Effector CD4-positive, alpha-beta T cell (primary cell): Measurements from ENCODE around the gene MBLAC1.
A peak's percentile ranks its signal among the peaks of the same experiment; 100 is the strongest.

Experiments
- DNase-seq: peaks from one replicate; pipeline ENCODE4 v3.0.0-alpha.2; 2020

The MBLAC1 gene

GRCh38 chr7:100154651-100155491 is 28.1 kb downstream of the MBLAC1 start:
- no peak for DNase-seq

DNA sequence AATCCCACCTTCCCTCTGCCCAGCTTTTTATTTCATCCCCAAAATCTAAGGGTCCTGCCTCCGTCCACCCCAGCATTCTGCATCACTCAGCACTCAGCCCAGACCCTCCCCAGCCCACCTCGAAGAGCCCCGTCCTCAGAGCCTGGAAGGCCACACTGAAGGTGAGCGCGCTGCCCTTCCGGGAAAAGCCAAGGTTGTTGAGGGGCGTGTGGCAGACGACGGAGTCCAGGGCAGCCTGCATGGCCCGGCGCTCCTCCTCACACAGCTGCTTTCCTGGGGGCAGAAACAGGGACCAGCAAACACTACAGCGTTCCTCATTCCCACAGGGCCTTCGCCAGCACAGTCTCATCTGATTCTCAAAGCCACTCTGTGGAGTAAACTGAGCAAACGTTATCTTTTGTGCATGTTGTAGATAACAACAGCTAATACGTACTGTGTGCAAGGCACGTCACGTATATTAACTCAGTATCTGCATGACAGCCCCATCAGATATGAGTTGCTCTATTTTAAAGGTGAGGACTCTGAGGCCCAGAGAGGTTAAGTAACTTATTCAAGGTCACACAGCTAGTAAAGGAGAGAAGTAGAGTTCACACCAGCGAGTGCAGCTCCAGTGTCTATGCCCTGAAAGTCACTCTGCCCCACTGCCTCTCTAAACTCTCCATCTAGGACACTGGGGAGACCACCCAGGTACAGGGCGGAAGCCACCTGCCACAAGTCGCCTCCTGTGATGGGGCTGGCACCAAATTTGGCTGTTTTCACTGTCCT is 29.0 kb downstream of the MBLAC1 start:
- no peak for DNase-seq

DNA sequence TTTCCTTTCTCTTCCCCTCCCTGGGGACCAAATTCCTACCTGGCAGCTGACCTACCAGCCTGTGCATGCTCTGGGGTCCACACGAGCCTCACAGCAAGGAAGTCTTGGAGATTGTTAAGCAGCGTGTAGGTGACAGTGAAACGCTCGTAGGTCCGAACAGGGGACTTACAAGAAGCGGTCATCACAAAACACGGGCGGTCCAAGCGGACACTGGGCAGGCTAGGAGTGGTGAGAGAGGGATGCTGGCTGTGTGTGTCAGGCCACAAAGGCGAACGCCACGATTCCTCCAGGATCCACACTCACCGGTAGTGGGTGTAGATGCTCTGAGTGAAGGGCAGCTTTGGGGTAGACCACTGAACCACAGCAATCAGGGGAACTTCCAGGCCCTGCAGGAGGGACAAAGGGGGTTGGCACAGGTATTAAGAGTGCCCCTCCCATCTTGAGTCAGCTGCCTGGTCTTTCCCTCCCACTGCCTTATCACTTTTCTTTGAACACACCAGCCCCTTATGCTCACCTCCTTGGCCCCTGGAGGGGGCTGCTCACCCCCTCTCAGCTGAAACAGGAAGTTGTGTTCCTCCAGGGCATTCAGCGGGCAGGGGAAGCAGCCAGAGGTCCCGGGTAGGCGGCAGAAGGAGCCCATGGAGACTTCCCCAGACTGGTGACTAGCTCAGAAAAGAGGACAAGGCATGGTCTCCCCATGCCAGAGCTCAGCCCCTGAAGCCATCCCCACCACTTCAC is 29.7 kb downstream of the MBLAC1 start:
- DNase-seq: no peak

DNA sequence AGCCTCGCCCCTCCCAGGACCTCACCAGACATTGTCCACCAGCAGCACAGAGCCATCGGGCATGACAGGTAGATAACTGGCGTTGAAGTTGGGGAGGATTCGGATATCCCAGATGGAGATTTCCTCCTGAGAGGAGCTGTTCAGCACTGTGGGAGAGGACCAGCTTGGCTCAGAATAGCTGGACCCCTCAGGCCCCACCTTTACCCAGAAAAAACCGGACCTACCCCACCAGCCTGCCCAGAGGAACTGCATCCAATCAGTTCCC is 30.2 kb downstream of the MBLAC1 start:
- no peak for DNase-seq

- DNase-seq: no peak
Measured at GRCh38 chr7:100157334-100158228, 30.8 kb downstream of the MBLAC1 start.

GRCh38 chr7:100158229-100159098 is 31.7 kb downstream of the MBLAC1 start, which contains the start of gene TRAPPC14:
Gene TRAPPC14 (minus strand): TSS chr7:100158723. CDS start chr7:100158499, 224 bp downstream.
- peak; percentile 89 for DNase-seq

- no peak for DNase-seq
Measured at GRCh38 chr7:100159099-100159623, 32.4 kb downstream of the MBLAC1 start.

GRCh38 chr7:100160067-100160466 is 33.3 kb downstream of the MBLAC1 start:
- DNase-seq: no peak

- no peak for DNase-seq
Measured at GRCh38 chr7:100163006-100163531, 36.3 kb downstream of the MBLAC1 start.

DNA sequence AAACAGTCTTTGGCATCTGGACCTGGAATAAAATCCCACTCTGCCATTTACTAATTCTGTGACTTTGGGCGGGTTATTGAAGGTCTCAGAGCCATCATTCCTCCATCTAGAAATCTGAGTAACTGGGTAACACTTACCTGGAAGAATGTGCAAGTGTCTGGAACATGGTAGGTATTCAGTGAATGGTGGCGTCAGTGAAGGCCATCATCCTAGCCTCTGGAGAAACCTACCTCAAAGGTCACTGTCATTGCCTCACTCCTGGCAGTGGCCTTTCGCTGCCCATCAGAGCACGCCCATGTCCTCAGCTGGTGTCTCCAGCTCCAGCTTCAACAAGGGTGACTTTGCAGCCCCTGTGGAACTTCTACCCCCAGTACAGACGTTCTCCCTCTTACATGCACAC is 37.1 kb downstream of the MBLAC1 start:
- no peak for DNase-seq

GRCh38 chr7:100166317-100166940 is 39.7 kb downstream of the MBLAC1 start:
- DNase-seq: no peak

GRCh38 chr7:100166970-100167911 is 40.5 kb downstream of the MBLAC1 start:
- no peak for DNase-seq

GRCh38 chr7:100167912-100168323 is 41.2 kb downstream of the MBLAC1 start:
- DNase-seq: no peak

DNA sequence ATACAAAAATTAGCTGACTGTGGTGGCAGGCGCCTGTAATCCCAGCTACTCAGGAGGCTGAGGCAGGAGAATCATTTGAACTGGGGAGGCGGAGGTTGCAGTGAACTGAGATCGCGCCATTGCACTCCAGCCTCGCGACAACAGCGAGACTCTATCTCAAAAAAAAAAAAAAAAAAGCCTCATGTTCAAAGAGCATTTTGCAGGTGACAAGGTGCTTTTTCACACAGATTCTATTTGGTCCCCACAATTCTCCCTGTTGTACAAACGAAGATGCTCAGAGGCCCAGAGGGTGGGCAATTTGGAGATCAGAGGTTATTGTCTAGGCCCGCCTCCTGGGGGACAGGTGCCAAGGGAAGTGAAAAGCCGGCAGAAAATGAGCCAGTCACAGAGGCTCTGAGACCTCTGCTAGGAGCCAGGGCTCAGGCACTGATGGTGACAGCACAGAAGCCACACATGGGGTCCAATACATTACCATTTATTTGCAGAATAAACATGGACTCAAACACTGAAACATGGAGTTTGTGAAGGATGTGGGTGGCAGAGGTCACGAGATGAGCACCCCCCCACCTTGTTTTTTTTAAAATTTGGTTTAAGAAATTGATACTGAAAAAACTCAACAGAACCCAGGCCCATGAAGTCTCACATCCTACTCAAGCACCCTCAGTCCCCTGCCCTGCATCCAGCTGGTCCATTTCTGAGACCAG is 42.5 kb downstream of the MBLAC1 start:
- DNase-seq: no peak

DNA sequence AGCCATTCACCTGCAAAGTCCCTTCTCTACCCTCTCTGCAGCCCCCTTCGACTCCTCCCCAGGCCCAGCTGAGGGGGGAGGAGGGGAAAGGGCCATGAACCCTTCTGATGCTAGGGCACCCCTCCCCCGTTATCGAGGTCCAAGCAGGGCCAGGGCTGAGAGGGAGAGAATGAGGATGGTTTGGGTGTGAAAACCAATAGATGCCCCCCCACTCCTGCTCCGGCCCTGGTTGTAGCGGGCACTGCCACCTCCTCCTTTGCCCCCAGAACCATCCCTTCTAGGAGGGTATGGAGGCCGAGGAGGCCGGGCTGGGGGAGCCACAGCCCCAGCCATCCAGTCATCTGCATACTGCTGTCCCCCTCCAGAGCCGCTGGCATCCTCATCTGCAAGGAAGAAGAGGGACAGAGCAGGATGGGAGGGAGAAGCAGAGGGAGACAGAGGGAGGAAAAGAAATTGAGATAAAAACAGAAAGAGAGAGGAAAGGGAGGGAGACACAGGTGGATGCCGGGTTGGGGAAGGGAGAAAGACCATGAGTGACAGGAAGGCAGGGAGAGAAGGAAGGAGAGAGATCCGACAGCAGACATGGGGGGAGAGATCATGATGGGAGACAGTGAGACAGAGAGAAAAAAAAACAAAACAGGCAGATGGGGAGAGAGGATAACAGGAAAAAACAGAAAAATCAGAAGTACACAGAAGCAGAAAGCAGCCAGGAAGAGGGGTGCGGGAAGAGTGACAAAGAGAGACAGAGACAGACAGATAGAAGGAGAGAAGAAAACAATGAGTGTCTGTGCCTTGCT is 43.5 kb downstream of the MBLAC1 start:
- DNase-seq: no peak

GRCh38 chr7:100171087-100171681 is 44.4 kb downstream of the MBLAC1 start:
- DNase-seq: no peak

GRCh38 chr7:100171840-100172239 is 45.1 kb downstream of the MBLAC1 start:
- DNase-seq: no peak
